OCI-LY7 (cell line): ENCODE data around the gene PCK2.

Source experiments
- EZH2phosphoT487 ChIP-seq: fragments of 200-600 bp; sonication (generic); IDR thresholded peaks from 2 replicates; pipeline ENCODE4 v1.6.1; 2018; ENCODE audit warnings: low read depth, borderline replicate concordance, mild to moderate bottlenecking, mixed run types, antibody characterized with exemption, low read length, moderate library complexity, mixed read lengths
- TF ChIP-seq, protein P1 (sequence below): fragments of 200-600 bp; sonication (generic); conservative IDR thresholded peaks from 2 replicates; pipeline ENCODE4 v1.5.1; 2014; ENCODE audit warnings: mild to moderate bottlenecking, antibody characterized with exemption, low read length, moderate library complexity, mixed read lengths

DNA sequence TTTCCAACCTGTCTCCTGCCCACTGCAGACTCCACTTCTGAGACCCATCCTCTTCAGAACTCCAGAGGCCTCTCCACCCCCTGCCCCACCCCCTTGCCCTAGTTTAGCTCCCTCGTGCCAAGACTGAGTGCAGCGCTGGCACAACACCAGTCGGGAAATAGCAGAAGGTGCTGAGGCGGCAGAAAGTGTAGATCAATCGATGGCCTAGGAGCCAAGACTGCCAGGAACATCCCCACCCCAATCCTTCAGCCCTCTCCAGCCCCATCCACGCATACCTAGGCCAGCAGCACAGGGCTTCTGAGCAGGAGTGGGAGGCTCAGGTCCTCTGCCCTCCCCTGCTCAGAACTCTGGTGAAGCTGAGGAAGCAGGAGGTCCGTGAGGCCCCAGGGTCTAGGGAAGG lies 21.7 kb upstream of the PCK2 start:
- TF ChIP-seq, protein P1, sequence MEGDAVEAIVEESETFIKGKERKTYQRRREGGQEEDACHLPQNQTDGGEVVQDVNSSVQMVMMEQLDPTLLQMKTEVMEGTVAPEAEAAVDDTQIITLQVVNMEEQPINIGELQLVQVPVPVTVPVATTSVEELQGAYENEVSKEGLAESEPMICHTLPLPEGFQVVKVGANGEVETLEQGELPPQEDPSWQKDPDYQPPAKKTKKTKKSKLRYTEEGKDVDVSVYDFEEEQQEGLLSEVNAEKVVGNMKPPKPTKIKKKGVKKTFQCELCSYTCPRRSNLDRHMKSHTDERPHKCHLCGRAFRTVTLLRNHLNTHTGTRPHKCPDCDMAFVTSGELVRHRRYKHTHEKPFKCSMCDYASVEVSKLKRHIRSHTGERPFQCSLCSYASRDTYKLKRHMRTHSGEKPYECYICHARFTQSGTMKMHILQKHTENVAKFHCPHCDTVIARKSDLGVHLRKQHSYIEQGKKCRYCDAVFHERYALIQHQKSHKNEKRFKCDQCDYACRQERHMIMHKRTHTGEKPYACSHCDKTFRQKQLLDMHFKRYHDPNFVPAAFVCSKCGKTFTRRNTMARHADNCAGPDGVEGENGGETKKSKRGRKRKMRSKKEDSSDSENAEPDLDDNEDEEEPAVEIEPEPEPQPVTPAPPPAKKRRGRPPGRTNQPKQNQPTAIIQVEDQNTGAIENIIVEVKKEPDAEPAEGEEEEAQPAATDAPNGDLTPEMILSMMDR = no peak
- TF ChIP-seq EZH2phosphoT487 = no peak
